Activated B cell treated with CpG ODN at 0.5 μM for 24 hours (primary cell): ENCODE data around the gene MANBA. TPM values are rescaled to one million over a fixed set of nuclear protein-coding genes. Genes with fewer than 3 reads are reported as not detected.

Experiments
- ATAC-seq: fragments of 200-7000 bp; cut with Tn5 transposase; one replicate; pipeline ENCODE4 v1.10.0; 2021; ENCODE audit warnings: low read depth, mild to moderate bottlenecking, moderate library complexity
- CTCF ChIA-PET: fragments of 350-600 bp; sonication (Branson Sonifier 250); formaldehyde crosslinking; loops from one replicate; lab custom pipeline; 2021; ENCODE audit warnings: antibody characterized with exemption; lab: Charles Lee
- POLR2A ChIA-PET: fragments of 350-600 bp; sonication (Branson Sonifier 250); formaldehyde crosslinking; loops from one replicate; lab custom pipeline; 2021; ENCODE audit warnings: antibody characterized with exemption; lab: Charles Lee
- DNase-seq: peaks from one replicate; pipeline ENCODE4 v3.0.0; 2022
- H3K27ac Mint-ChIP-seq: one replicate; pipeline ENCODE4 v1.8.0; 2020; ENCODE audit warnings: mixed read lengths
- H3K27me3 Mint-ChIP-seq: one replicate; pipeline ENCODE4 v1.8.0; 2021; ENCODE audit warnings: mixed read lengths
- H3K36me3 Mint-ChIP-seq: one replicate; pipeline ENCODE4 v1.8.0; 2021; ENCODE audit warnings: low read depth, mixed read lengths
- H3K4me1 Mint-ChIP-seq: one replicate; pipeline ENCODE4 v1.8.0; 2021; ENCODE audit warnings: mixed read lengths
- H3K4me3 Mint-ChIP-seq: one replicate; pipeline ENCODE4 v1.8.0; 2020; ENCODE audit warnings: mild to moderate bottlenecking, mixed read lengths
- H3K9me3 Mint-ChIP-seq: one replicate; pipeline ENCODE4 v1.8.0; 2020; ENCODE audit warnings: mixed read lengths
- CTCF ChIP-seq: fragments of 200-600 bp; IDR thresholded peaks from one replicate; pipeline ENCODE4 v1.8.0; 2022; ENCODE audit warnings: antibody characterized with exemption, mild to moderate bottlenecking
- intact Hi-C: fragments of 100-400 bp; cut with micrococcal nuclease; formaldehyde crosslinking; loops from one replicate; pipeline ENCODE4 v1.15.1; 2024
- total RNA-seq: library from RNA; stranded (reverse); gene quantifications from 2 replicates; pipeline ENCODE4 v1.2.3, GENCODE V29; 2022

Gene MANBA
- total RNA-seq, 1 donor from 2014 or later, result 55.3 TPM

DNA sequence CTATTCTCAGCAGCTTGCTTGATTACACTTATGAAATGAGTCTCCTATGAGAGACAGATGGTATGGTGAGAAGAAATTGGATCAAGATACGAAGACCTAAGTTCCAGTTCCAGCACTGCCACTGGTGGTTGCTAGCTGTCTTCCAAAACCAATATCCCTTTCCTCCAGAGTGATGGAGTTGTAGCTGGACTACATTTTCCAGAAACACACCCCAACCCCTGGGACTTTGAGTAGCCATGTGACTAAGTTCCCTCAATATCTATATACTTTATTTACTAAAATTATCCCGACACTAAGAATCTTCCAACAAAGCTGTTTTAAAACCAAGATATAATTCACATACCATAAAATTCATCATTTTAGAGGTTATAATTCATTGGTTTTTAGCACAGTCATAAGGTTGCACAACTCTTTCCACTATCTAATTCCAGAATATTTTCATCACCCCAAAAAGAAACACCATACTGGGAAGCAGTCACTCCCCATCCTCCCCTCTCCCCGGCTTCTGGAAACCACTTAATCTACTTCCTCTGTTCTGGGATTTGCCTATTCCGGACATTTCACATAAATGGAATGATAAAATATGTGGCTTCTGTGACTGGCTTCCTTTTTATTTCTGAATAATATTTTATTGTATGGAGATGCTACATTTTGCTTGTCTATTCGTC, 118.0 kb downstream of the MANBA start:
- Mint-ChIP-seq H3K27me3 (no peaks in the 10 kb centered on the region), H3K9me3 (no peaks in the 10 kb centered on the region), H3K27ac (no peak overlapping the region), H3K4me3 (no peak overlapping the region), H3K4me1 (no peaks in the 10 kb centered on the region), H3K36me3 (peaks cover 75% of the 10 kb centered on the region)
- ChIA-PET CTCF (no interaction called here), POLR2A (no interaction called here)
- DNase-seq, result no peak
- intact Hi-C loops, result no loop called here
- ATAC-seq, result no peak
- no peak for TF ChIP-seq CTCF

DNA sequence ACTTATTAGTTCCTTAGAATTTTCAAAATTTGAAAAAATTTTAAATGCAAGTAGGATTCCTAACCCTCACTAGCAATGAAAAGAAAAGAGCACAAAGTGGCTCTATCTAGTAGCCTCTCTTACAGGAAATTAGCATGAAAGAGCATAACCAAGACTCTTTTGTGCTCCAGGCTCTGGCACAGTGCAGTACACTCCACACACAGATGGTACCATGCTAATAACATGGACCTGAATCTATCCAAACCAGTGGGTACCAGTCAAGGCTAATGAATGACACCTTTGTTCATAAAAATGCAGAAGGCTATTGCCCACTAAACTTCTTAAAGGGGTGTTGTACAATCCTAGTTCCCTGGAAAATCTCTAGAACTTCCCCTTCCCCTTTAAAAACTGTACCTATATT, 119.0 kb downstream of the MANBA start:
- TF ChIP-seq CTCF, result no peak
- Mint-ChIP-seq H3K27me3 (no peaks in the 10 kb centered on the region), H3K27ac (no peak overlapping the region), H3K4me1 (no peaks in the 10 kb centered on the region), H3K9me3 (no peaks in the 10 kb centered on the region), H3K4me3 (no peak overlapping the region), H3K36me3 (peaks cover 76% of the 10 kb centered on the region)
- intact Hi-C loops, result no loop called here
- CTCF ChIA-PET, result no interaction called here
- no peak for ATAC-seq
- no peak for DNase-seq
- POLR2A ChIA-PET, result no interaction called here

- peaks cover 75% of the 10 kb centered on the region for H3K36me3 Mint-ChIP-seq
- no peak overlapping the region for H3K4me3 Mint-ChIP-seq
- H3K27me3 Mint-ChIP-seq, result no peaks in the 10 kb centered on the region
- DNase-seq (no peak), ATAC-seq (no peak)
- H3K9me3 Mint-ChIP-seq, result no peaks in the 10 kb centered on the region
- intact Hi-C loops, result no loop called here
- no peak overlapping the region for H3K27ac Mint-ChIP-seq
- CTCF ChIA-PET, result no interaction called here
- POLR2A ChIA-PET, result no interaction called here
- no peaks in the 10 kb centered on the region for H3K4me1 Mint-ChIP-seq
- TF ChIP-seq CTCF, result no peak
Observed at GRCh38 chr4:102640669-102641068, 120.1 kb downstream of the MANBA start.

- Mint-ChIP-seq H3K36me3 (peaks cover 79% of the 10 kb centered on the region), H3K9me3 (no peaks in the 10 kb centered on the region), H3K4me1 (no peaks in the 10 kb centered on the region), H3K27me3 (no peaks in the 10 kb centered on the region), H3K27ac (no peak overlapping the region), H3K4me3 (no peak overlapping the region)
- TF ChIP-seq CTCF, result no peak
- ATAC-seq, result no peak
- POLR2A ChIA-PET, result no interaction called here
- no peak for DNase-seq
- intact Hi-C loops, result no loop called here
- CTCF ChIA-PET, result no interaction called here
Observed at GRCh38 chr4:102639598-102639997, 121.2 kb downstream of the MANBA start.

DNA sequence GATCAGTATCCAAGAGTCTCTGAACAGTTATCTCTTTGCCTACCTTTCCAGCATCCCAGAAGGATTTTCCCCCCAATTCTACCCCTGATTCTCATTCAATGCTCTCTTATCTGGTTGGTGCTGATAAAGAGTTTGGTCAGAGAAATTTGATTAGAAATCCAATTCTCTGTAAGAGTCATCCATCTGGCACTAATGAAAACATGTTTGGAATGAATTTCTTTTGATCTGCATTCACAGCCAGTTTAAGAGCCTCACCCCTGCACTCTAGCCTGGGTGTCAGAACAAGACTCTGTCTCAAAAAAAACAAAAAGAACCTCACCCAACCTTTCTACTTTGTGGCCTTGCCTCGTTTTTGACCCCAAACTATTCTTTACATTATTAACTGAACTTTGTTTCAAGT, 122.1 kb downstream of the MANBA start:
- CTCF ChIA-PET, result no interaction called here
- Mint-ChIP-seq H3K4me1 (no peaks in the 10 kb centered on the region), H3K4me3 (no peak overlapping the region), H3K27me3 (no peaks in the 10 kb centered on the region), H3K9me3 (no peaks in the 10 kb centered on the region), H3K27ac (no peak overlapping the region), H3K36me3 (peaks cover 79% of the 10 kb centered on the region)
- no peak for ATAC-seq
- intact Hi-C loops, result no loop called here
- DNase-seq, result no peak
- no peak for TF ChIP-seq CTCF
- POLR2A ChIA-PET, result no interaction called here
